Adrenal gland (tissue), 5 donors: ENCODE data around the gene NCAM2.

ENCODE experiments used
- POLR2A ChIP-seq, 2 donors: fragments of 450-650 bp; IDR thresholded peaks; one replicate each; pipeline ENCODE4 v1.6.1; 2017; ENCODE audit warnings: antibody characterized with exemption in 2 of 2, mild to moderate bottlenecking in 2 of 2, moderate library complexity in 1 of 2
- TF ChIP-seq, protein P1 (sequence below), 6 experiments: fragments of 450-650 bp in 4 of 6; fragments of 200-600 bp in 2 of 6; sonication (generic) in 1 of 6; IDR thresholded peaks; 1 replicate in 5 of 6; 2 replicates in 1 of 6; pipeline versions ENCODE4 v1.5.1 to v1.8.0; 2016 to 2021; ENCODE audit warnings: antibody characterized with exemption in 6 of 6, mild to moderate bottlenecking in 2 of 6, moderate library complexity in 1 of 6
- donor health status: DM: no; HTN: no; CAD: no.

DNA sequence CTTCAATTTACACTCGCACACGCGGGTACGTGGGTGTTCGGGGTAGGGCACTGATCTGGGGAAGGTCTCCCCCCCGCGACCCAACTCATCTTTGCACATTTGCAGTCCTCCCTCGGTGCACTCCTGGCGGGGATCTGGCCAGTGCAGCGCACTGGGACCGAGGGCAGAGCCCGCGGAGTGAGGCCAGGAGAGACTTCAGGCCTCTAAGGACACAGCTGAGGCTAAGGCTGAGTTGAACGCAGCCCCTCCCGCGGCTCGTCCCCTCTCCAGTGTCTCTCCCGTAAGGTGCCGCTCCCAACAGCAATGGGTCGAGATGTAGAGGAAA lies 936 bp upstream of the NCAM2 start:
- TF ChIP-seq, protein P1, sequence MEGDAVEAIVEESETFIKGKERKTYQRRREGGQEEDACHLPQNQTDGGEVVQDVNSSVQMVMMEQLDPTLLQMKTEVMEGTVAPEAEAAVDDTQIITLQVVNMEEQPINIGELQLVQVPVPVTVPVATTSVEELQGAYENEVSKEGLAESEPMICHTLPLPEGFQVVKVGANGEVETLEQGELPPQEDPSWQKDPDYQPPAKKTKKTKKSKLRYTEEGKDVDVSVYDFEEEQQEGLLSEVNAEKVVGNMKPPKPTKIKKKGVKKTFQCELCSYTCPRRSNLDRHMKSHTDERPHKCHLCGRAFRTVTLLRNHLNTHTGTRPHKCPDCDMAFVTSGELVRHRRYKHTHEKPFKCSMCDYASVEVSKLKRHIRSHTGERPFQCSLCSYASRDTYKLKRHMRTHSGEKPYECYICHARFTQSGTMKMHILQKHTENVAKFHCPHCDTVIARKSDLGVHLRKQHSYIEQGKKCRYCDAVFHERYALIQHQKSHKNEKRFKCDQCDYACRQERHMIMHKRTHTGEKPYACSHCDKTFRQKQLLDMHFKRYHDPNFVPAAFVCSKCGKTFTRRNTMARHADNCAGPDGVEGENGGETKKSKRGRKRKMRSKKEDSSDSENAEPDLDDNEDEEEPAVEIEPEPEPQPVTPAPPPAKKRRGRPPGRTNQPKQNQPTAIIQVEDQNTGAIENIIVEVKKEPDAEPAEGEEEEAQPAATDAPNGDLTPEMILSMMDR (IDR thresholded peaks at IDR 0.05), result no peak
- no peak for TF ChIP-seq POLR2A (IDR thresholded peaks at IDR 0.05)
